Stimulated activated CD4-positive, alpha-beta T cell treated with anti-CD3 and anti-CD28 coated beads, Interleukin-12 subunit alpha, Interleukin-12 subunit beta, amount 100 ng/mL, for 24 hours (primary cell): ENCODE results near the gene FAM236C.
"Not testable (repeated sequence)": the region's sequence is repeated elsewhere in the genome, so short reads cannot be mapped to it uniquely, and the experiment has no call there.

Experiments
- DNase-seq, 2 experiments: peaks; one replicate each; pipeline ENCODE4 v3.0.0-alpha.2; 2020; ENCODE audit warnings: low read depth in 2 of 2

FAM236C gene

DNA sequence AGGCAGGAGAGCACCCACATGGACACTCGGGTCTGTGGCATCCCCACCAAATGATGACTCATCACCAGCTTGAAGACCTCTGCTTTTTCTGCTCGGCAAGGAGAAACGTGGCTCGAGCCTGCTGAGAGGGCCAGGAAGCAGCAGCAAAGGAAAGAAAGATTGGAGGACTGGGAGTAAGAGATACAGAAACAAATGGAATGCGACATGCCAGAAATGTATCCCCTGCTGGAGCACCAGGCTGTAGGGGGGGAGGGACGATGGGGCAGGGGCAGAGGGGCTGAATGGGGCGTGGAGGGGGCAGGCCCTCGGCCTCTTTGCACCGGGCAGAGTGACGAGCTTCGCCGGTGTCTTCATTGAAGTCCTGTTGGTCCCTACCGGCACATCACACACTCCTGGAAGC lies at the start of gene FAM236C:
Gene FAM236C (plus strand): TSS at position 301 of the 400 bp plus-strand sequence. CDS start 100 bp downstream, outside the sequence.
- not testable (repeated sequence) for DNase-seq

DNA sequence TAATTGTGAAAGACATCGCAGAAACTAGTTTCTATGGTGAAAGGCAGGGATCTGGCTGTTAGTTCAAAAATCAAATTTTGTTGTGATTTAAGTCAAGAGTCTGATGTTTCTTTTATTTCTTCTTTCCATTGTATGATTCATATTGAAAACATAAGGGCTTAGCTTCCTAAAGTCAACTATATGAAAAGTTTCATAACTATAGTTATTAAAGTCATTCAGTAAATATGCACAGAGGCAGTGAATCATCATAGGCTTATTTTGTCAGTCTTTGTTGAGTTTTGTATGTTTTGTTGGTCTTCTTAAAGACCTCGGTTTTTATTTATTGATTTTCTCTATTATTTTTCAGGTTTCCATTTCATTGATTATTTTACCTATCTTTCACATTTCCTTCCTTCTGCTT lies 29.5 kb upstream of the FAM236C start:
- DNase-seq: not testable (repeated sequence)

DNA sequence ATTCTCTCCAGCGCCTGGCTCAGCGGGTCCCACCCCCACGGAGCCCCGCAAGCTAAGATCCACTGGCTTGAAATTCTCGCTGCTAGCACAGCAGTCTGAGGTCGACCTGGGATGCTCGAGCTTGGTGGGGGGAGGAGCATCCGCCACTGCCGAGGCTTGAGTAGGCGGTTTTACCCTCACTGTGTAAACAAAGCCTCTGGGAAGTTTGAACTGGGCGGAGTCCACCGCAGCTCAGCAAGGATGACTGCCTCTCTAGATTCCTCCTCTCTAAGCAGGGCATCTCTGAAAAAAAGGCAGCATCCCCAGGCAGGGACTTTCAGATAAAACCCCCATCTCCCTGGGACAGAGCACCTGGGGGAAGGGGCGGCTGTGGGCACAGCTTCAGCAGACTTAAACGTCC lies 22.7 kb upstream of the FAM236C start:
- not testable (repeated sequence) for DNase-seq

DNA sequence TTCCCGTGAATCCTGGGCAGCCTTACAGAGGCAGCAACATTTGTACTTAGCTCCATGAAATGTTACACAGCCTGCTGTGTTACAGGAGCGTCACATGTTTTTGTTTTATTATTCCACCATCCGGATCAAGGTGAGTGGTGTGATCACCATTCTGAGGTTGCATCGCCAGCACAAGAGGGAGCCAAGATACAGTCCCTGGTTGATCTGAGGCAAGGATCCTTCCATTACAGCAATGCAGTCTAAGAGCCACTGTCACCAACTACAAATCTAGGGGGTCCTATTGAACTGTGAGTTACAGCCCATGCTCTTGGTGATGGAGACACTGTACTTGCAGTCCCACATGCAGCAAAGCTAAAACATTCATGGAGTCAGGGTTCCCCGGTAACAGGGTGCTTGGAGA lies 3.7 kb downstream of the FAM236C start:
- DNase-seq: not testable (repeated sequence)

DNA sequence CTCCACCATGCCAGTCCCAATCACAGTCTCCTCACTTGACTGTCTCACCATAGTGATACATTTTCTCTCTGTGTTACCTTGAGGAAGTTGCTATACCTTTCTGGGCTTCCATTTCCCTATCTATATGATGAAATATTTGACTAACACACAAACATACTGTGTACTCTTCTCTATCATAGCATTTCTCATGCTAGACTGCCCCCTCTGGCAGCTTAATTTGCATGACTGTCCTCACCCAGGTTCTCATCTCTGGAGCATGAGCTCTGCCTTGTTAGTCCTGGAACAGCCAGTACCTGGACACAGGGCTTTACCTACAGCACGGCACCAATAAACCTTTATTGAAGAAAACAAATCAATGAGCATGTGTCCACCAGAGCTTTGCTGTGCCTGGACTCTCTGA lies 19.9 kb downstream of the FAM236C start:
- not testable (repeated sequence) for DNase-seq

DNA sequence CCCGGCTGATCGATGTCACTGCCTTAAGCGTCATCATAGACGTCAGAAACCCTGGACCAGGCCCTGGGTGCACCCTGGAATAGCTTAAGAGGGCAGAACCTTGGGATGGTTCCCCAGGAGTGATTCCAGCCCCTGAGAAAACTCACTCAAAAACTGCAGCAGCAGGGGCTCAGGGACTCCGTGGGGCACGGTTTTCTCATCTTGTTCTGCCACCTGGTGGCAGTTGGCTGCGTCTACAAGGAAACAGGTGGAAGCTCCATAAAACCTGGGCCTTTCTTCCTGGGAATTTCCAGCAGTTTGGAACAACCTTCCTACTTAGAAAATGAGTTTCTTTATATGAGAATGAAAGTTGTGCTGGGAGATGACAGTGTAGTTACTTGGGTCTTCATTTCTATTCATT lies 24.0 kb downstream of the FAM236C start:
- DNase-seq: not testable (repeated sequence)

DNA sequence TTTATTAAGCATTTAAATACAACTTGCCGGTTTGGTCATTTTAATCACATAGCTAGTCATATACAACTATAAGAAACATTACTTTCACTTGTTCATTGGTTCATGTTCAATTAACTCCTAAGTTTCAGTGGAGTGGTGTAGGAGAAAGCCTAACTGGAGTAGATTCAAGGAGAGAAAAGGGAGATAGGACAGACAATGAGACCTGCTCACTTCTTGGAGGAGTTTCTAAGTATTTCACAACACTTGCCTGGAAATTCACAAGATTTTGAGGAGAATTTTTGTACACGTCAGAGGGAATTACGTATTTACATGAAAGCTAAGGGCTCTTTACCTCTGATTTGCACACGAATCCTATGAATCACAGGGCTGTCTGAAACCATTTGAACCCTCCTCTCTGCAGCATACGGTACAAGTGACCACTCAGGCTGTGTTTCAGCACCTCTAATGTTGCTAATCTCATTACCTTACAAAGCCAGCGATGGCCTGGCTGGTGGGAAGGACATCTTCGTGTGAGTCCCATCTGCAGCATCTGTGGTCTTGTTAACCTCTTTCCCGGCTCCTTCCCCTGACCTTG lies 24.6 kb downstream of the FAM236C start:
- DNase-seq: not testable (repeated sequence)

DNA sequence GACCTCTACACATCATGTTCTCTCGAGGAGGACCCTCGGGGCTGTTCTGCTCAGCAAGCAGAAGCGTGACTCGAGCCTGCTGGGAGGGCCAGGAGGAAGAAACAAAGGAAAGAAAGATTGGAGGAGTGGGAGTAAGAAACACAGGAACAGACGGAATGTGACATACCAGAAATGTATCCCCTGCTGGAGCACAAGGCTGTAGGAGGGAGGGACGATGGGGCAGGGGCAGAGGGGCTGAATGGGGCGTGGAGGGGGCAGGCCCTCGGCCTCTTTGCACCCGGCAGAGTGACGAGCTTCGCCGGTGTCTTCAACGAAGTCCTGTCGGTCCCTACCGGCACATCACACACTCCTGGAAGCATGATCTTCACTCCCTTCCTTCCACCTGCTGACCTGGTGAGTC lies 25.5 kb downstream of the FAM236C start, which contains the start of gene FAM236A:
Gene FAM236A (plus strand): TSS at position 301 of the 400 bp plus-strand sequence. CDS start 57 bp downstream, at position 358.
- DNase-seq: not testable (repeated sequence)

DNA sequence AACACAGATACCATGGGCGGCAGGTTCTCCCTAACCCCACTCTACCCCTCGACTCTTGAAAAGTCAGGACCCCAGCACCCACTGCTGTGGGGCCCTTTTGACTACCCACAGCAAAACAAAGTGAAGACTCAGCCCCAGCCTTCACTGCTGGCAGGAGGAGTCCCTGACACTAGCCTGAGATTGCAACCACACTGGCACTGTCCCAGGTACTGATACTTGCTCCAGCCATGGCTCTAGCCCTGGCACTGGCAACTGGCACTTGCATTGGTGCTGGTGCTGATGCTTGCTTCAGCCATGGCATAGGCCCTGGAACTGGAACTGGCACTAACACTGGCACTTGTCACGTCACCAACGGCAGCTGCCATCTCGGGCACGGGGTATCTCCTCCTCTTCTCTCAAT lies 29.9 kb downstream of the FAM236C start:
- not testable (repeated sequence) for DNase-seq

DNA sequence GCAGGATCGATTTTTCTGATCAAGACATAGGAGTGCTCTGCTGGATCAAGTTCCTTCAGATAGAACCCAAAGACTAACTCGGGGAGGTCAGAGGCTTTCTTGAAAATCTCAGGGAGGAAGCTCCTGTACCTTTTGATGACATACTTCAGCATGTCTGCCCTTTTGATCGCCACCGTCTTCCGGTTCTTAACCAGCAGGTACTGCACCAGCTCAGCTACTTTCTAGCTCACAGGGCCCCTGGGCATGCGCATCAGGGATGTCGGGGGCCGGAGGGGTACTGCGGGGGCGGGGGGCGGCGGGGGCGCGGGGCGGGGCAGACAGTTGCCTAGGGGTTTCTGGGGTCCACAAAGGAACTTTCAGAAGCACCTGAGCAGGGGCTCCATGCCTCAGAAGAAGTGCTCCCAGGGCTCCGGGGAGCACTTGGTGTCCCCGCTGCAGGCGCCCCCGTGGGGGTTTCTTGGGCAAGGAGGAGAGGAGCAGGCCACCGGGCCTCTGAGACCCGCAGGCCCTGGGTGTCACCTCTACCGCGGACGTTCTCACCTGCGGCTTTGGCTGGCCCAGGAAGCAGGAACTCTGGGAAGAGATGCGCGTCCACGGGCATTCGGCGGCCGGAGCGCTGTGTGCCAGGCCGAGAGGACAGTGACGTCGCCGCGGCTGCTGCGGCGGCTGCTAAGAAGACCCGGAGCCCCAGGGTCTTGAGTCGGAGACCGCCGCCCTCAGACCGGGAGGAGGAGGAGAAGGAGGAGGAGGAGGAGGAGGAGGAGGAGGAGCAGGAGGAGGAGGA lies 30.8 kb downstream of the FAM236C start:
- not testable (repeated sequence) for DNase-seq

DNA sequence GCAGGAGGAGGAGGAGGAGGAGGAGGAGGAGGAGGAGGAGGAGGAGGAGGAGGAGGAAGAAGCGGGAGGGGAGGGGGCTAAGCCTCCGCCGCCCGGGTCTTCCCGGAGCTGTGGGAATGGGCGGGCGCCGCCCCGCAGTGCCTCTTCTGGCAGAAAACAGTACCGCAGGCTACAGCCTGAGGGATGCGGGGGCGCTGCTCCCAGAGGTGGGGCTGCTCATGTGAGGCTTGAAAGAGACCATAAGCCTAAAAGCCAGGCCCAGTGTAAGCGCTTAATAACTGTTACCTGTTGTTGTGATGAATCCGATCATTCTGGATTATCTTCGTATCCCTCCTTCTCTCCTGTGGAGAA lies 31.4 kb downstream of the FAM236C start, which contains the start of gene DMRTC1:
Gene DMRTC1 (minus strand): TSS at position 19 of the 351 bp plus-strand sequence. CDS start 68,143 bp downstream, outside the sequence.
- not testable (repeated sequence) for DNase-seq

DNA sequence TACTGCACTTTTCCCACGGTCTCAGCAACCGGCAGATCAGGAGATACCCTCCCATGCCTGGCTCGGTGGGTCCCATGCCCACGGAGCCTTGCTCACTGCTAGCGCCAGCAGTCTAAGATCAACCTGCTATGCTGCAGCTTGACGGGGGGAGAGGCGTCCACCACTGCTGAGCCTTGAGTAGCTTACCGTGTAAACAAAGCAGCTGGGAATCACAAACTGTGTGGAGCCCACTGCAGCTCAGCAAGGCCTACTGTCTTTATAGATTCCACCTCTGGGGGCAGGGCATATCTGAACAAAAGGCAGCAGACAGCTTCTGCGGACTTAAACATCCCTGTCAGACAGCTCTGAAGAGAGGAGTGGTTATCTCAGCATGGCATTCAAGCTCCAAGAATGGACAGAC lies 47.6 kb downstream of the FAM236C start:
- not testable (repeated sequence) for DNase-seq
